Calu3 (cell line): ENCODE data around the gene TAS1R2. TPM values are rescaled to one million over a fixed set of nuclear protein-coding genes. Genes with fewer than 3 reads are reported as not detected.

ENCODE experiments used
- BruUV-seq: library from RNA; stranded (reverse); fragments of 400-500 nt; replicated peaks from 2 replicates; lab custom pipeline; 2021; lab: Mats Ljungman, UMichigan
- CTCF ChIA-PET: fragments of 300-600 bp; sonication (Branson Sonifier 250); formaldehyde crosslinking; loops from one replicate; lab custom pipeline; 2022; ENCODE audit warnings: antibody characterized with exemption; lab: Charles Lee
- DNase-seq: peaks from one replicate; pipeline ENCODE4 v3.0.0; 2022
- H3K27ac Mint-ChIP-seq: one replicate; pipeline ENCODE4 v1.8.0; 2022; ENCODE audit warnings: mixed read lengths; ENCODE audit not compliant: unreplicated experiment
- H3K27me3 Mint-ChIP-seq: one replicate; pipeline ENCODE4 v1.8.0; 2022; ENCODE audit warnings: mixed read lengths; ENCODE audit not compliant: unreplicated experiment
- H3K36me3 Mint-ChIP-seq: one replicate; pipeline ENCODE4 v1.8.0; 2022; ENCODE audit warnings: mild to moderate bottlenecking, moderate library complexity, mixed read lengths; ENCODE audit not compliant: insufficient read depth, unreplicated experiment
- H3K4me1 Mint-ChIP-seq: one replicate; pipeline ENCODE4 v1.8.0; 2022; ENCODE audit warnings: mild to moderate bottlenecking, low read depth, mixed read lengths; ENCODE audit not compliant: unreplicated experiment
- H3K4me3 Mint-ChIP-seq: one replicate; pipeline ENCODE4 v1.8.0; 2022; ENCODE audit warnings: mild to moderate bottlenecking, low read depth, moderate library complexity, mixed read lengths; ENCODE audit not compliant: unreplicated experiment
- H3K9me3 Mint-ChIP-seq: one replicate; pipeline ENCODE4 v1.8.0; 2022; ENCODE audit warnings: low read depth, mixed read lengths; ENCODE audit not compliant: unreplicated experiment
- CTCF ChIP-seq: fragments of 200-600 bp; IDR thresholded peaks from one replicate; pipeline ENCODE4 v1.8.0; 2022; ENCODE audit warnings: antibody characterized with exemption; ENCODE audit not compliant: unreplicated experiment
- intact Hi-C: fragments of 100-400 bp; cut with micrococcal nuclease; formaldehyde crosslinking; loops from one replicate; pipeline ENCODE4 v1.10.0; 2022; ENCODE audit not compliant: unreplicated experiment
- total RNA-seq: library from RNA; stranded (reverse); gene quantifications from 2 replicates; pipeline ENCODE4 v1.2.3, GENCODE V29; 2022

Gene TAS1R2
- total RNA-seq, 1 experiment from 2014 or later = not detected

GRCh38 chr1:18901147-18901951, 41.9 kb upstream of the TAS1R2 start:
- peak overlapping the region; percentile 96 for H3K4me3 Mint-ChIP-seq
- peaks cover 19% of the 10 kb centered on the region for H3K36me3 Mint-ChIP-seq
- CTCF ChIA-PET = no interaction called here
- TF ChIP-seq CTCF = no peak
- no peaks in the 10 kb centered on the region for H3K9me3 Mint-ChIP-seq
- H3K27me3 Mint-ChIP-seq = no peaks in the 10 kb centered on the region
- H3K27ac Mint-ChIP-seq = peak overlapping the region; percentile 89
- intact Hi-C loops = loop anchor here (10.0 kb wide), 1 partner anchor 53 kb away; the partner anchor contains the start of gene IFFO2
- peaks cover 14% of the 10 kb centered on the region for H3K4me1 Mint-ChIP-seq
- BruUV-seq = TSS peak; percentile 64
- no peak for DNase-seq

DNA sequence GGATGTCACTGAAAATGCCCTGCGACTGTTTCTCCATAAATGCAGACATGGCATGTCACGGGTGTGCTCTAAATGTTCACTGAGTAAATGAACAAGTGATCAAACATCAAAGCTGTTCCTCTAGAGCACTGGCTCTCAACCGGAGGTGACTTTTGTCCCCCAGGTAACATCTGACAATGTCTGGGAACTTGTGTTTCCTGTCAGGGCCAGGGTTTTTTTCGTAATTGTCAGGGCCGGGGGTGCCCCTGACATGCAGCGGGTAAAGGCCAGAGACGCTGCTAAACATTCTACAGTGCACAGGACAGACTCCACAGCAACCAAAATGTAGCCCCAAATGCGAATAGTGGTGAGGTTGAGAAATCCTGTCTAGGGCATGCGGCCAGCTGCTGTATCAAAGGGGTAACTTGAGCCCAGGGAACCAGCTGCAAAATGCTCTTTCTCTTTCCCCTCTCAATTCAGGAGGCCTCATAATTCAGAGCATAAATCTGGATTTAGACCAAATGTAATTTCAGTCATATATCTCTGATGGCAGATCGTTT, 40.9 kb upstream of the TAS1R2 start:
- Mint-ChIP-seq H3K36me3 (peaks cover 19% of the 10 kb centered on the region), H3K4me1 (peaks cover 14% of the 10 kb centered on the region), H3K27me3 (no peaks in the 10 kb centered on the region), H3K9me3 (no peaks in the 10 kb centered on the region), H3K27ac (no peak overlapping the region), H3K4me3 (no peak overlapping the region)
- CTCF ChIA-PET = interaction anchor here (1.5 kb wide), 1 partner anchor 13 kb away, joined by 3 read pairs; no protein-coding TSS in a partner anchor
- no peak for DNase-seq
- BruUV-seq = no TSS peak
- TF ChIP-seq CTCF = no peak
- intact Hi-C loops = loop anchor here (10.0 kb wide), 1 partner anchor 54 kb away; the partner anchor contains the start of gene IFFO2

DNA sequence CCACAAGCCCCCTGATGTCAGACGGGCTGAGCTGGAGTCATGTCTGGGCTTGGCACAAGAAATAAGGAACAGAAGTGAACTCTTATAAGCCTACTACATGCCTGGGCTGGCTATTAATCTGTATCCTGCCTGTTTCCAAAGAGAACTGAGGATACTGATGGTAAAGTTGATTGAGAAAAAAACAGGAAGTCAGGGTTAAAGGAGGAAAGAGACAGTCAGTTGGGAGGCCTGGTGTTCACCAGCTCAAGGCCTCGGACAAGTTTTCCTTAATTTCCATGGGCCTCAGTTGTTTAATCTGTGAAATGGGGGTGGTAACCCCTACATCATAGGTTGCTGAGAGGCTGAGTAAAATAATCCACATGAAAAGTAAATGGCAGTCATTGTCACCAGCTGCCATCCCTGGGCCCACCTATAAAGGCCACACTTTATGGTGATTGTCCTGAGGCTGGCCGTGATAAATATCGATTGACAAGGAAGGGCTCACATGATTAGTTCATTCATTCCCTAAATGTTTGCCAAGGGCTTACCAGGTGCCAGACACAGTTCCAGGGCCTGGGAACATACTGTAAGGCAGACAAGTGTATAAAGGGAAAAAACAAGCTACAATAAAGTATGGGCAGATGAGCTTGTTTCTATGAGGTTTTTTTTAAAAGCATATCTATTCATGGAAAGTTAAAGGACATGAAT, 40.0 kb upstream of the TAS1R2 start:
- no peak for TF ChIP-seq CTCF
- H3K4me1 Mint-ChIP-seq = peaks cover 14% of the 10 kb centered on the region
- DNase-seq = no peak
- H3K36me3 Mint-ChIP-seq = peaks cover 19% of the 10 kb centered on the region
- intact Hi-C loops = loop anchor here (10.0 kb wide), 1 partner anchor 55 kb away; the partner anchor contains the start of gene IFFO2
- H3K9me3 Mint-ChIP-seq = no peaks in the 10 kb centered on the region
- CTCF ChIA-PET = interaction anchor here (1.5 kb wide), 1 partner anchor 13 kb away, joined by 3 read pairs; no protein-coding TSS in a partner anchor
- no TSS peak for BruUV-seq
- H3K4me3 Mint-ChIP-seq = no peak overlapping the region
- no peak overlapping the region for H3K27ac Mint-ChIP-seq
- H3K27me3 Mint-ChIP-seq = no peaks in the 10 kb centered on the region

GRCh38 chr1:18898567-18898966, 39.1 kb upstream of the TAS1R2 start:
- TF ChIP-seq CTCF = no peak
- Mint-ChIP-seq H3K9me3 (no peaks in the 10 kb centered on the region), H3K27me3 (no peaks in the 10 kb centered on the region), H3K4me1 (peaks cover 12% of the 10 kb centered on the region), H3K4me3 (no peak overlapping the region), H3K36me3 (peaks cover 19% of the 10 kb centered on the region), H3K27ac (no peak overlapping the region)
- no peak for DNase-seq
- no TSS peak for BruUV-seq
- CTCF ChIA-PET = no interaction called here
- intact Hi-C loops = no loop called here
